Bronchial epithelial cell (primary cell): Measurements from ENCODE around the gene PPARD. TPM values are rescaled to one million over a fixed set of nuclear protein-coding genes. Genes with fewer than 3 reads are reported as not detected.
A peak's percentile ranks its signal among the peaks of the same experiment; 100 is the strongest.

Source experiments
- DNase-seq: peaks from one replicate; pipeline ENCODE4 v3.0.0-alpha.2; 2010; ENCODE audit warnings: low read depth
- FAIRE-seq: peaks from 2 replicates; lab custom pipeline; 2011; peaks lifted over from hg19 to GRCh38; lab: Jason Lieb, UNC
- H3K27me3 ChIP-seq: 2 replicates; pipeline ENCODE4 v1.5.1; 2011; ENCODE audit warnings: low read length; ENCODE audit not compliant: control insufficient read depth, insufficient read depth
- H3K36me3 ChIP-seq: 2 replicates; pipeline ENCODE4 v1.5.1; 2011; ENCODE audit warnings: low read length; ENCODE audit not compliant: control insufficient read depth, insufficient read depth
- H3K4me3 ChIP-seq: 2 replicates; pipeline ENCODE4 v1.5.1; 2011; ENCODE audit warnings: mild to moderate bottlenecking, low read depth, low read length, control low read depth
- CTCF ChIP-seq: IDR thresholded peaks from 2 replicates; pipeline ENCODE4 v1.5.1; 2011; ENCODE audit warnings: mild to moderate bottlenecking, moderate library complexity, low read length, control low read depth, inconsistent platforms; ENCODE audit not compliant: insufficient read depth, severe bottlenecking
- total RNA-seq: library from RNA; depleted of rRNA; stranded (reverse); fragments of >200 nt; gene quantifications from 2 replicates; pipeline ENCODE4 v1.2.1, GENCODE V29; 2014

The PPARD gene
- total RNA-seq, 1 donor from 2014 or later: 10.3 TPM

- no peak for FAIRE-seq
- peaks cover 1% of the 10 kb centered on the region for H3K27me3 ChIP-seq
- no peak for DNase-seq
- H3K4me3 ChIP-seq: peak overlapping the region; percentile 82
- H3K36me3 ChIP-seq: peaks cover 10% of the 10 kb centered on the region
- no peak for TF ChIP-seq CTCF
These were observed 109.2 kb downstream of the PPARD start for GRCh38 chr6:35451354-35452182.

GRCh38 chr6:35452183-35453090 lies 110.1 kb downstream of the PPARD start, which contains the start of gene FANCE:
Gene FANCE, plus strand, starts transcription at chr6:35452338. Its CDS starts 208 bp downstream, at chr6:35452546.
- DNase-seq (peak; percentile 79), FAIRE-seq (no peak)
- TF ChIP-seq CTCF: no peak
- H3K27me3 ChIP-seq: peaks cover 1% of the 10 kb centered on the region
- H3K4me3 ChIP-seq: peak within 1 kb of the TSS; percentile 82
- H3K36me3 ChIP-seq: peaks cover 16% of the 10 kb centered on the region

GRCh38 chr6:35453236-35453635 lies 110.9 kb downstream of the PPARD start:
- DNase-seq (no peak), FAIRE-seq (no peak)
- Histone ChIP-seq H3K36me3 (peaks cover 24% of the 10 kb centered on the region), H3K27me3 (peaks cover 1% of the 10 kb centered on the region), H3K4me3 (peak overlapping the region; percentile 82)
- no peak for TF ChIP-seq CTCF

GRCh38 chr6:35454391-35455110 lies 112.2 kb downstream of the PPARD start:
- Histone ChIP-seq H3K4me3 (peak overlapping the region; percentile 0), H3K36me3 (peaks cover 33% of the 10 kb centered on the region), H3K27me3 (peaks cover 1% of the 10 kb centered on the region)
- TF ChIP-seq CTCF: no peak
- FAIRE-seq: no peak
- DNase-seq: peak; percentile 68

GRCh38 chr6:35457907-35458306 lies 115.5 kb downstream of the PPARD start:
- FAIRE-seq (no peak), DNase-seq (no peak)
- TF ChIP-seq CTCF: no peak
- no peak overlapping the region for H3K4me3 ChIP-seq
- H3K36me3 ChIP-seq: peaks cover 39% of the 10 kb centered on the region
- no peaks in the 10 kb centered on the region for H3K27me3 ChIP-seq
